Measurements from ENCODE around the gene NME1. TPM values are rescaled to one million over a fixed set of nuclear protein-coding genes. Genes with fewer than 3 reads are reported as not detected.
"Not testable (repeated sequence)": the region's sequence is repeated elsewhere in the genome, so short reads cannot be mapped to it uniquely, and the experiment has no call there.

The NME1 gene
- total RNA-seq (2014; rRNA removed; shearing (Covaris generic)): 237 and 256 TPM in 2 replicates

DNA sequence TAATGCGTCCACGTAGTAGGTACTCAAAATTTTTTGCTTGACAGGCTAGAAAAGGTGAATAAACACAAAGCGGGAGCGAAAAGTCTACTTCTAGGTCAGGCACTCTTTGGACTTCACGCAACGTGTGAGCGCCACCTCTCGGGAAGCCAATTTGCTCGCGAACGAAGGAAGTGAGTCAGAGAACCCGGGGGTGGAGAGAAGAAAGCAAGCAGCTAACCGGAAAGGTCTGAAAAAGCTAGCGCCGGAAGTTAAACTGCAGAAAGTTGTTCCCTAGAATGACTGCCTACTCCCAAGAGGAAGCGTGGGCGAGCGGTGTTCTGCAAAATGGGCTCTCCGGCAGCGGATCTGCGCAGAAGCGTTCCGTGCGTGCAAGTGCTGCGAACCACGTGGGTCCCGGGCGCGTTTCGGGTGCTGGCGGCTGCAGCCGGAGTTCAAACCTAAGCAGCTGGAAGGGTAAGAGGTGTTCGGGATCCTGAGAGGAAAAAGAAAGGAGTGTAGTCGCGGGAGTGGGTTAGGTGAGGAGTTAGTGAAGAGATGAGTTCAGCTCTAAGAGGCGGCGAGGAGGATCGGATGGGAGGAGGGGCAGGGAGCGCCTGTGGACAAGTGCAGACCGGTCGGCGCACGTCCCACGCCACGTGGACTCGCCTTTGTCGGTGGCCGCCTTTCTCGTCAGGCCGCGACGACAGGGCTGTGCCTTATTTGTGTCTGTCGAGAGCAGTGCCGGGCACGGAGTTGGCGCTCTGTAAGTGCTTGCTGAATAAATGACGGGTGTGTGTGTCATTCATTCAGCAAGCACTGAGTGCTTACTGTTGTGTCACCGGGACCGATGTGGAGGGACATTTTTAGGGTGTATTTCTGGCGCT is at the start of gene NME1:
NME1 (plus strand) TSS at position 350 of the 863 bp plus-strand sequence. CDS start 2,096 bp downstream, outside the sequence.
- DNase-seq (ENCODE audit: low spot score): peak; percentile 98

DNA sequence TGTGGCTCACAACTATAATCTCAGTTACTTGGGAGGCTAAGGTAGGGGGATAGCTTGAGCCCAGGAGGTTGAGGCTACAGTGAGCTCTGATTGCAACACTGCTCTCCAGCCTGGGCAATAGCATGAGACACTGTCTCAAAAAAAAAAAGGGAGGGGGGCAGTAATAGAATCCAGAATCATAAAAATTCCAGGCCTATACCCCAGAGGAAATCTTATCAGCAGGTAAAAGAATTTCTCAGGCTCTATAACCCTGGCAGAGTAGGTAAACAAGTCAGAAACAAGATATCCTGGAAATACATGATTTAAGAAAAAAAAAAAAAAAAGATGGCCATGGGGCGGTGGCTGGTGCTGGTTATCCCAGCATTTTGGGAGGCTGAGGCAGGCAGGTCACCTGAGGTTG is 45.6 kb upstream of the NME1 start:
- DNase-seq (ENCODE audit: low spot score): no peak

DNA sequence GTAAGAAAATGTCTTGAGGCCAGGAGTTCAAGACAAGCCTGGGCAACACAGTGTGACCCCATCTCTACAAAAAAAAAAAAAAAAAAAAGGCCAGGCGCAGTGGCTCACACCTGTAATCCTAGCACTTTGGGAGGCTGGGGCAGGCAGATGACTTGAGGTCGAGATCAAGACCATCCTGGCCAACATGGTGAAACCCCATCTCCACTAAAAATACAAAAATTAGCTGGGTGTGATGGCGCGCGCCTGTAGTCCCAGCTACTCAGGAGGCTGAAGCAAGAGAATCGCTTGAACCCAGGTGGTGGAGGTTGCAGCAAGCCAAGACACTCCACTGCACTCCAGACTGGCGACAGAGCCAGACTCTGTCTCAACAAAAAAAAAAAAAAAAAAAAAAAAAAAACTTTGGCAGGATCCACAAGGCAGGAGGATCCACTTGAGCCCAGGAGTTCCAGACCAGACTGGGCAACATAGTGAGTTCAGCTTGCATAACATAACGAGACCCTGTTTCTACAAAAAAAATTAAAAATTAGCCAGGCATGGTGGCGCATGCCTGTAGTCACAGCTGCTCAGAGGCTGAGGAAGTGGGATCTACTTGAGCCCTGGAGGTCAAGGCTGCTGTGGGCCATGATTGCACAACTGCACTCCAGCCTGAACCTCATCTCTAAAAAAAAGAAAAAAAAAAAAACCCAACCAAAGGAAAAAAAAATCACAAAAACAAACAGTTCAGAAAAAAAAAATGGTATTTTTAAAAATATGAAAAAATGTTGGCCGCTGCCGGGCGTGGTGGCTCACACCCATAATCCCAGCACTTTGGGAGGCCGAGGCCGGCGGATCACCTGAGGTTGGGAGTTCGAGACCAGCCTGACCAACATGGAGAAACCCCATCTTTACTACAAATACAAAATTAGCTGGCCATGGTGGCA is 40.8 kb upstream of the NME1 start:
- not testable (repeated sequence) for DNase-seq (ENCODE audit: low spot score)

DNA sequence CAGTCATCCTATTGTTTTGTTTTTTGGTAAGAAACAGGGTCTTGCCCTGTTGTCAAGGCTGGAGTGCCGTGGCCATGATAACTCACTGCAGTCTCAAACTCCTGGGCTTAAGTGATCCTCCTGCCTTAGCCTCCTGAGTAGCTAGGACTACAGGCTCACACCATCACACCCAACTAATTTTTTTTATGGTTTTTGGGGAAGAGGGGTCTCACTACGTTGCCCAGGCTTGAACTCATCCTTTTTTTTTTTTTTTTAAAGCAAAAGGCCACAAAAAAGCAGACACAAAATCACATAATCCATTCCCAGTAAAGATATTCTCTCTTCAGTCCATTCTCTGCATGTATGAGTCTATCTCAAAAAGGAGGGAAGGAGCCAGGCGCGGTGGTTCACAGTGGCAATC is 38.2 kb upstream of the NME1 start:
- no peak for DNase-seq (ENCODE audit: low spot score)

DNA sequence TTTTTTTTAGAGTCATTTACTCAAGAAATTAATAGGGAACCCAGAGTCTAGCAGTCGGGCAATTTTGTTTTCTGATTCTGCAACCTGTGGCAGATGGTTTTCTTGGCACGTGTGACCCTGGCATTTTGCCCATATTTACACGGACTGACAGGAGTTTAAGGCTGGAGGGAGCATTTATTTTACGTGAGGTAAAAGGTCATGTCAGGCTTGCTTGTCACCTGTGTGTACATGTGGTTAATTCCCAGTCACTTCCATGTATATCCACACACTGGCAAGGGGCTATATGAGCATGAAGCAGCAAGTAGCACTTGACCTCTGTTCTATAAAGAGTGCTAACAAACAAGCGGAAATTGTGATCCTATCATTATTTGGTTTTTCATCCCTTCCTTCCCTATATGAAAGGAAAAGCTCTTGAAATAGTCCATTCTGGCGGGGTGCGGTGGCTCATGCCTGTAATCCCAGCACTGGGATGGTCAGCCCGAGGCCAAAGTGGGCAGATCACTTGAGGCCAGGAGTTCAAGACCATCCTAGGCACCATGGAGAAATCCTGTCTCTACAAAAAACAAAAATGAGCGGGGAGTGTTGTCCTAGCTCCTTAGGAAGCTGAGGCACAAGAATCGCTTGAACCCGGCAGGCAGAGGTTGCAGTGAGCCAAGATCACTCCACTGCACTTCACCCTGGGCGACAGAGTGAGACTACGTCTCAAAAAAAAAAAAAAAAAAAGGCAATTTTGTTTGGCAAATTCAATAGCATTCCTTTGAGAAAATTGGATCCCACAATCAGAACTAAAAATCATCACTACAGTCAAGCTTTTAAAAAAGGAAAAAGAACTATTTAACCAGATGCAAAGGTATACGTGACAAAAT is 34.8 kb upstream of the NME1 start:
- peak; percentile 48 for DNase-seq (ENCODE audit: low spot score)

DNA sequence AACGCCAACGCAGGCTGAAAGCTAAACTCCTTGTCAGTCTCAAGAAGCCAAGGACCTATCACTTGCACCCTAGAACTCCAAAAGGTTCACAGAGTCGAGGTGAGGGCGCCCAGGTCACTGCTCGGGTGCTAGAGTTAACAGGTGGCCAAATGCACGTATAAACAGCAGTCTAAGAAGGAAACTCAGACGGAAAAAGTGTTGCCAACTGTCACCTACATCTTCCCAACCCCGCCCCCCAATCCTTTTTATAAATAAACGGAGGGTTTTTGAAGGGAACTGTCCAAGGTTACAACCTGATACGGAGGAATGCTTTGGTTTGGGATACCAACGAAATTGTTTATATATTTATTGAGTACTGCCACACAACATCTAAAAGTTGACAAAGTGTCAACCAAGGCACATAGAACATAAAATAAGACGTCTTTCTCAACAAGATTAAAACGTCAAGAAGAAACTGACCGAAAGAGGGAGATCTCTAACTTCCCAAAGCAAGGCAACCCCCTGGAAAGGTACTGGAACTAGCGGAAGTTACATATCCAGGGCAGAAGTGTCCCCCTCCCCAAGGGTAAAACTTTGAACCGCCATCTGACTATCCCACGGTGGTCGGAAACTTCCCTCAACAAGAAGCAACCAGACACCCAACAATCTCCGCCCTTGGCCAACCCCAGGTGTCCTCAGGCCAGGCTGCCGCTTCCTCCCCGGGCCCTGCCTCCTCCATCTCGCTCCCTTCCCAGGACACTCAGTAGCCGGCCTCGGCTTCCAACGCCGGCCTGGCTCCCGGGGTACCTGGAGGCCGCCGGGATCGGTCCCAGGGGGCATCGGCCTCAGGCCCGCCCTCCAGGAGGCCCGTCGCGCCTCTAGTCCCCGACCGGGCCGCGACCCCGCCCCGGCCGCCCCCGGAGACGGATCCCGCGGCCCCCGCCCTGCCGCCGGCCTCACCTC is 33.7 kb upstream of the NME1 start:
- peak; percentile 60 for DNase-seq (ENCODE audit: low spot score)

DNA sequence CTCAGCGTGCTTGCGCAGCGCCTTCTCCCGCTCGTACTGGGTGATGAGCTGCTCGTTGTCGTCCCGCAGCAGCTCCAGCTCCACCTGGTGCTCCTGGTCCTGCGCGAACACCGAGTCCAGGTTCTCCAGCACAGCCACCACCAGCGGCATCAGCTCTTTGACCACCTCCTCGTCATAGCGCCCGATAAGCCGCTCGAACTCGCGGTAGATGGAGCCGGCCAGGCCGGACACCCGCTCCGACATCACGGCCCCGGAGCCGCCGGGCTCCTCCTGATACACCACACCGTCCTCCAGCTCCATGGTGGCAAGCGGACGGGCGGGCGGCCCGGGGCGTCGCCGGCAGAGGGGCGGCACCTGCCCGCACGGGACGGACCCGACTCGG is 33.0 kb upstream of the NME1 start:
- peak; percentile 40 for DNase-seq (ENCODE audit: low spot score)

DNA sequence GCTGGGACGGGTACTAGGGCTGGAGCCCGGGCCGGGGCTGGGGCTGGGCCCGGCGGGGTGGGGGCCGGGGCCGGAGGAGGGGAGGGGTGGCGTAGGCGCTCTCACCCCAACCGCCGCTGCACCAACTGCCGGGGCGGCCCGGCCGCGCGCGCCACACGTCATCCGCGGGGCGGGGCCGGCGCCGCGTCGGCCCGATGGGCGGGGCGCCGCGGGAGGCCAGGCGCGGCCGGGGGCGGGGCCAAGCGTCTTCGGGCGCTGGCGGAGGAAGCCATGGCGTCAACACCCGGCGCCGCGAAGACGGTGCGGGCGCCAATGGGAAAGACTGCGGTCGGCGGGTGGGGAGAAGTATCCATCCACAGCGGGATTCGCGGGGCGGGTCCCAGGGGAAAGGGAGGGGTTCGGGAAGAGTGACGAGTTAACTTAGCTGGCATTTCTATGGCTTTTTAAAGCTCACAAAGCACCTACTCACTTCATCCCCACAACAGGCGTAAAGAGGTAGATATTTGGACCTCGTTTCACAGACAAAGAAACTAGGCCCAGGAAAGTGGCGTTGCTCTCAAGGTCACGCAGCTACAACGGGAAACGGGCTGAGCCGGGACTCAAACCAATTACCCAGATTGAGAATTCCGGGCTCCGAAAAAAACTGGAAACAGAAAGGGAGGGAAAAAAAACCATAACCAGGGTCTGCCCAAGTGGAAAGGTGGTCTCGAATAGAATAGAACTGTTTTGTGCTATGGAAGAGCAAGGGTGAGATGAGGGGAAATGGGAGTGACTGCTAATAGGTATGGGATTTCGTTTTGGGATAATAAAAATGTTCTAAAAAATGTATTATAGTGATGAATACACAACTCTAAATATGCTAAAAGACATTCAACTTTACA is 32.4 kb upstream of the NME1 start, which contains the start of gene SPAG9:
SPAG9 (minus strand) TSS at position 130 of the 881 bp plus-strand sequence. CDS start 212 bp downstream, outside the sequence.
- peak; percentile 94 for DNase-seq (ENCODE audit: low spot score)

DNA sequence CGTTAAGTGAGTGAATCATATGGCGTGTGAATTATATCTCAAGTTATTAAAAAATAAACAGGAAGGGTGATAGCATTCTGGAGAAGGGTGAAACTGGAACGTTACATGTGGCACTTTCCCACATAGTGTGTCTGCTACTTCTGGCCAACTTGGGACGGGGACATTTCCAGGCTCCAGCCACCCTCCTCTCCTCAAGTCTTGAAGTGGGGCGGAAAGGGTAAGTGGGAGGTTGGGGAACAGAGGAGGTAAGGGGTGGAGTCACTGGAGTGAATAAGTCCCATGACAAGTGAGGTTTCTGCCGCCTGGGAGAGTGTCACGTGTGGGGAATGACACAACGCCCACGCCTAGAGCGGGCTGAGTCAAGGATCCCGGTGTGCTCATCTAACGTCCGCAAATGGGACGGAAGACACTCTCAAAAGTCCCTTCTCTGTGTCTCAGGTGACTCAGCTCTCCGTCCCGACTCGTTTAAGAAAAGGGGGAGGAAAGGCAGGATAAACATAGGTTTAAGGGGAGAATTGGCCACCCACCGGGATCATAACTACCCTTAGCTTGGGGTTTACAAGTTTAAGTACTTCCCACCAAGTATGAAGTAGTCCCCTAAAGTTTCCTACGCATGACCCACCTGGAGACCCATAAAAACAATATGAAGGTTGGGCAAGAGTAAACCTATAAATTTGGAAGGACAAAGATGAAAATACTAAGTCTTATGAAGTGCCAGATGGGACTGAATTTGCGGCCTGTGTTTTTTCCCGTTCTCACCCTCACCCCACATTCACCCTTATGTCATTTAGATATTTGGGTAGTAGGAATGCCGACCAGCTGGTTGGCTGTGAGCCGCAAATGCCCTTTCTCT is 31.5 kb upstream of the NME1 start:
- peak; percentile 92 for DNase-seq (ENCODE audit: low spot score)

DNA sequence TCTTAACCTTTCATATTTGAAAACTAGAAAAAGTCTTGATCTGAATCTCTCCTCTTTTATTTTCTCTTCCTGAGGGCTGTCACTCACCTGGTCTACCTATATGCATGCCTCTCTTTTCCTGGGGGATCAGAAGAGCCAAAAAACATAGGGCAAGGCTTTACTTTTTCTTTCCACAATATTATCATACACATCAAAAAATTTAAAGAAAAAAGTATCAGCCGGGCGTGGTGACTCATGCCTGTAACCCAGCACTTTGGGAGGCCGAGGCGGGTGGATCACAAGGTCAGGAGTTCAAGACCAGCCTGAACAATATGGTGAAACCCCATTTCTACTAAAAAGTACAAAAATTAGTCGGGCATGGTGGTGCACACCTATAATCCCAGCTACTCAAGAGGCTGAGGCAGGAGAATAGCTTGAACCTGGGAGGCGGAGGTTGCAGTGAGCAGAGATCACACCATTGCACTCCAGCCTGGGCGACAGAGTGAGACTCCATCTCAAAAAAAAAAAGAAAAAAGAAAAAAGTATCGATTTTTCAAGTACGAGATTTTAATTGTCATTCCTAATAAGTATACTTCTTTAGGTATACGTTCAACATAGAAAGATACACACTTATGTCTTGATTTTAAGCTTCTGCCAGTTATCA is 30.8 kb upstream of the NME1 start:
- not testable (repeated sequence) for DNase-seq (ENCODE audit: low spot score)

DNA sequence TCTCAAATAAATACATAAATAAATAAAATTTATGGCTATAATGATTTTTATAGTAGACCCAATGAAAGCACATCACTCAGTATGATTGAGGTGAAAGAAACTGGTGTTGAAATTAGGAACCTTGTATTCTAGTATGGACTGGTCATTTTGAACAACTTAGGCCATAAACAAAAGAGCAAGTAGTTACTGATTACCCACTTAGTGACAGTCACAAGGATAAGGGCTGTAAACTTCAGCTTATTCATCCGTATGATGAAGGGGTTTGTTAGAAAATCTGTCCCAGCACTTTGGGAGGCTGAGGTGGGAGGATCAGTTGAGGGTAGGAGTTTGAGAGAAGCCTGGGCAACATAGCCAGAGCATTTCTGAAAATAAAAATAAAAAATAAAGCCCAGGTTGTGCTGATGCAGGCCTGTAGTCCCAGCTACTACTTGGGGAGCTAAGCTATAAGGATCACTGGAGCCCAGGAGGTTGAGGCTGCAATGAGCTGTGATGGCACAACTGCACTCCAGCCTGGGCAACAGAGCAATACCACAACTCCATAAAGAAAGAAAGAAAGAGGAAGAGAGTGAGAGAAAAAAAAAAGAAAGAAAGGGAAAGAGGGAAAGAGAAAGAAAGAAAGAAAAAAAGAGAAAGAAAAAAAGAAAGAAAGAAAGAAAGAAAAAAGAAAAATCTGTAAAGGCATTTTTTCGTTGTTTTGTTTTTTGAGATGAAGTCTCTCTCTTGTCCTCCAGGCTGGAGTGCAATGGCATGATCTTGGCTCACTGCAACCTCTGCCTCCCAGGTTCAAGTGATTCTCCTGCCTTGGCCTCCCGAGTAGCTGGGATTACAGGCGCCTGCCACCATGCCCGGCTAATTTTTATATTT is 28.5 kb upstream of the NME1 start:
- DNase-seq (ENCODE audit: low spot score): no peak

DNA sequence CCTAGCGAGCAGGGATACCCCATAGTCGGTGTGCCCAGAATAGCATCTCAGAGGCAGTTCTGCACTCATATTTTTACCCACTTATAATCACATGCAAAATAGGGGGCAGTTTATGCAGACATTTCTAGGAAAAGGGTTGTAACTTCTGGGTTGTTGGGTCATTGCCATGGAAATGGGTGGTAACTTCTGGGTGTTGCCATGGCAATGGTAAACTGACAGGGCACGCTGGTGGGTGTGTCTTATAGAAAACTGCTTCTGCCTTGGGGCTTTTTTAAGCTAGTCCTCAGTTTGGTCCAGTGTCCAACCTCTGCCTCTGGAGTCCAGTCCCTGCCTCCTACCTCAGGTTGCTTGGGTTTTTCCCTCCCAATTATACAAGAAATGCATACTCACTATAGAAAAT is 25.3 kb upstream of the NME1 start:
- DNase-seq (ENCODE audit: low spot score): no peak

DNA sequence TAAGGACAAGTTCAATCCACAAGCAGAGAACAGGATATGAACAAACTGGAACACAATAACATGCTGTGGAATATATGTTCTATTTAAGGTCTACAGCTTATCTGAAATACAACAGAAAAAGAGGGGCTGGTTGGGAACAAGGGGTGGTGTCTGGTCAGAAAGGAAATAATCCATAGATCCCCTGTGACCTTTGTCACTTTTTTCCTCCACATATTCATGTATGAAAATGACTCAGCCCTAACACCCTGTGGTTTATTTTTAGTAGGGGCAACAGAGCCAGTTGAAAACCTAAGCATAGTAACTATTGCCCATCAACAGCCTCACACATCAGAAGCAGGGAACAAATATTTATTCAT is 20.4 kb upstream of the NME1 start:
- DNase-seq (ENCODE audit: low spot score): peak; percentile 28

DNA sequence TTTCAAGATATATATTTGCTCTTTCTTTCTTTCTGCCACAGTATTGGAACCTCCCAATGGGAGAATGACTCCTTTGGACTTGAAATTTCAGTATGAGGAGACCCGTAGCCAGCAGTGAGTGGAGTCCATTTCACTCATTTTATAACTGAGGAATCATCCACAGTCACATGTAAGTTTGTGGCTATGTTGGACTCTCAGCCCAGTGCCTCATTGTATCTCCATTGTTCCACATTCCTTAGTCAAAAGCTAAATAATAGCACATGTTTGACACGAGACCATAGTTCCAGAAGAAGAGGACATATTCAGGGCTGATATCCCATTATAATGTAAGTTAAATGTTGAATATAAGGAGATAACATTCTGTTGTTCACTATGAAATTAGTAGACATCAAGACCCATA is 20.0 kb upstream of the NME1 start:
- no peak for DNase-seq (ENCODE audit: low spot score)

DNA sequence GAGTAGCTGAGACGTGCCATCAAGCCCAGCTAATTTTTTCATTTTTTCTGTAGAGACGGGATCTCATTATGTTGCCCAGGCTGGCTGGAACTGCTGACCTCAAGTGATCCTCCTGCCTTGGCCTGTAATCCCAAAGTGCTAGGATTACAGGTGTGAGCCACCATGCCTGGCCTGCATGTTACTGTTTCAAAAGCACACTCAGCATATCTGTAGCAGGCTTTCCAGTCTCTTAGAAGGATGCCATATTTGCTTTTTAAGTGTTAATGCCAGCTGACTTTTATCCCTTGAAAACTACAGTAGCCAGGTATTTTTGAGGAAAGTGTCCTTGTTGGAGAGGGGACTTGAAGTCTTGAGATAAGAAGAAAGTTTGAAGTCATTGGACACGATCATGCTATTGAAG is 17.4 kb upstream of the NME1 start:
- no peak for DNase-seq (ENCODE audit: low spot score)

DNA sequence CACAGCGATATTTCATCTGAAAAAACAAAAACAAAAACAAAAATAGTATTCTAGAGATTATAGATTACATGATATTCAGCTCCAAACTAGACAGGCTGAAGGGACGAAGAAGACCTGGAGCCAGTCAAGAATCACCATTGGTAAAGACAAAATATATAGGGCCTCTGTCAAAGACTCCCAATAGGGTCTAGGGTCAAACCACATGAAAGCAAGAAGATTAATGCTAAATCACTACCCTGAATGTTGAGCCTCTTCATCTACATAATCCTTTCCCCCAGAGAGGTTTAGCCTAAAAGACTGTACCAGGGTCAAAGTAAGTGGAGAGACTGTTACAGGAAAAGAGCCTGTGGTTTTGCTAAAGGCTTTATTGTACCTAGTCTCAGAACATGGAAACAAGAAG is 10.8 kb upstream of the NME1 start:
- DNase-seq (ENCODE audit: low spot score): no peak
